ENCODE results near the gene FASLG.

FASLG gene

GRCh38 chr1:172642970-172643369 lies 15.9 kb upstream of the FASLG start:
- H3K4me3 ChIP-seq (ENCODE audit: insufficient read length, low read depth) = no peak overlapping the region
- no peak overlapping the region for H3K9ac ChIP-seq (ENCODE audit: insufficient read length, low read depth)
- H3K27me3 ChIP-seq (ENCODE audit: insufficient read depth, insufficient read length) = no peaks in the 10 kb centered on the region
- no peaks in the 10 kb centered on the region for H3K36me3 ChIP-seq (ENCODE audit: insufficient read depth, insufficient read length, low read length)
- H3K9me3 ChIP-seq (ENCODE audit: insufficient read depth, low read length) = peaks cover 2% of the 10 kb centered on the region; the same call in 1 of the 2 replicates
- no peak for DNase-seq (ENCODE audit: low read depth, low spot score)
- no peak for TF ChIP-seq SUZ12 (IDR thresholded peaks at IDR 0.05; ENCODE audit: extremely low read depth, insufficient read depth, insufficient read length)
- TF ChIP-seq ZNF274 (IDR thresholded peaks at IDR 0.05; ENCODE audit: low read depth, low read length) = no peak
- TF ChIP-seq YY1 (IDR thresholded peaks at IDR 0.05; ENCODE audit: insufficient read depth, insufficient read length) = no peak
- peaks cover 2% of the 10 kb centered on the region for H3K4me1 ChIP-seq (ENCODE audit: insufficient read depth, insufficient read length)

DNA sequence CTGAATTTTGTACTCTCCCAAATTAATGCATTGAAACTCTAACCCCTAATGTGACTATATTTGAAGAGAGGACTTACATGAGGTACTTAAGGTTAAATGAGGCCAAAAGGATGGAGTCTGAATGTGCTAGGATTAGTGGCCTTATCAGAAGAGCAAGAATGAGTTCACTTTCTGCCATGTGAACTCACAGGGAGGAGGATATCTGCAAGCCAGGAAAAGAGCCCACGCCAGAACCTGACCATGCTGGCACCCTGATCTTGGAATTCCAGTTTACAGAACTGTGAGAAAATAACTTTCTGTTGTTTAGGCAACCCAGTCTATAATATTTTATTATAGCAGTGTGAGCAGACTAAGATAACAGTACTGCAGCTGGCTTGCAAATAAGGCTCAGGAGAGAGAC lies 12.2 kb upstream of the FASLG start:
- Histone ChIP-seq H3K27me3 (ENCODE audit: insufficient read depth, insufficient read length) (no peaks in the 10 kb centered on the region), H3K9me3 (ENCODE audit: insufficient read depth, low read length) (no peaks in the 10 kb centered on the region), H3K36me3 (ENCODE audit: insufficient read depth, insufficient read length, low read length) (no peaks in the 10 kb centered on the region), H3K4me1 (ENCODE audit: insufficient read depth, insufficient read length) (no peaks in the 10 kb centered on the region), H3K9ac (ENCODE audit: insufficient read length, low read depth) (no peak overlapping the region), H3K4me3 (ENCODE audit: insufficient read length, low read depth) (no peak overlapping the region)
- TF ChIP-seq ZNF274 (IDR thresholded peaks at IDR 0.05; ENCODE audit: low read depth, low read length) (no peak), YY1 (IDR thresholded peaks at IDR 0.05; ENCODE audit: insufficient read depth, insufficient read length) (no peak), SUZ12 (IDR thresholded peaks at IDR 0.05; ENCODE audit: extremely low read depth, insufficient read depth, insufficient read length) (no peak)
- no peak for DNase-seq (ENCODE audit: low read depth, low spot score)

- no peak for TF ChIP-seq SUZ12 (IDR thresholded peaks at IDR 0.05; ENCODE audit: extremely low read depth, insufficient read depth, insufficient read length)
- no peak for TF ChIP-seq YY1 (IDR thresholded peaks at IDR 0.05; ENCODE audit: insufficient read depth, insufficient read length)
- no peak for TF ChIP-seq ZNF274 (IDR thresholded peaks at IDR 0.05; ENCODE audit: low read depth, low read length)
- Histone ChIP-seq H3K4me1 (ENCODE audit: insufficient read depth, insufficient read length) (no peaks in the 10 kb centered on the region), H3K27me3 (ENCODE audit: insufficient read depth, insufficient read length) (no peaks in the 10 kb centered on the region), H3K36me3 (ENCODE audit: insufficient read depth, insufficient read length, low read length) (no peaks in the 10 kb centered on the region), H3K9me3 (ENCODE audit: insufficient read depth, low read length) (no peaks in the 10 kb centered on the region), H3K9ac (ENCODE audit: insufficient read length, low read depth) (no peak overlapping the region), H3K4me3 (ENCODE audit: insufficient read length, low read depth) (no peak overlapping the region)
- no peak for DNase-seq (ENCODE audit: low read depth, low spot score)
These were observed 11.8 kb upstream of the FASLG start for GRCh38 chr1:172647110-172647564.

DNA sequence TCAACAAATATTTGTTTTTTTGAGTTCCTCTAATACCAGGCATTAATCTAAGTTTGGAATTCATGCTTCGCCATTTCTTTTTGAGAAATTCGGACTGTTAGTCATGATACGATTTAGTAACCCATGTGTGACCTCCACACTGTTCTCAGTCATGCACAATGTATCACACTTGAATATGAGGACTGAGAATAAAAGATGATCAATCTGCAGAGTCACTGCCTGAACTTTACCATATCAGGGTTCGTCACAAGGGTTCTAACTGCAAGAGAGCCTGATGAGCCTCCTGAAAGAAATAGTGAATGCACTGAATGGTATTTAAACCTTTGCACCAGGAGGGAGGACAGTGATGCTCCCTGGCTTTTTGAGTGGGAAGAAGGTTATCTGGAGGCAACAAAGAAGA lies 10.9 kb upstream of the FASLG start:
- Histone ChIP-seq H3K4me3 (ENCODE audit: insufficient read length, low read depth) (no peak overlapping the region), H3K36me3 (ENCODE audit: insufficient read depth, insufficient read length, low read length) (no peaks in the 10 kb centered on the region), H3K9me3 (ENCODE audit: insufficient read depth, low read length) (no peaks in the 10 kb centered on the region), H3K9ac (ENCODE audit: insufficient read length, low read depth) (no peak overlapping the region), H3K4me1 (ENCODE audit: insufficient read depth, insufficient read length) (no peaks in the 10 kb centered on the region), H3K27me3 (ENCODE audit: insufficient read depth, insufficient read length) (no peaks in the 10 kb centered on the region)
- DNase-seq (ENCODE audit: low read depth, low spot score) = no peak
- TF ChIP-seq SUZ12 (IDR thresholded peaks at IDR 0.05; ENCODE audit: extremely low read depth, insufficient read depth, insufficient read length) = no peak

DNA sequence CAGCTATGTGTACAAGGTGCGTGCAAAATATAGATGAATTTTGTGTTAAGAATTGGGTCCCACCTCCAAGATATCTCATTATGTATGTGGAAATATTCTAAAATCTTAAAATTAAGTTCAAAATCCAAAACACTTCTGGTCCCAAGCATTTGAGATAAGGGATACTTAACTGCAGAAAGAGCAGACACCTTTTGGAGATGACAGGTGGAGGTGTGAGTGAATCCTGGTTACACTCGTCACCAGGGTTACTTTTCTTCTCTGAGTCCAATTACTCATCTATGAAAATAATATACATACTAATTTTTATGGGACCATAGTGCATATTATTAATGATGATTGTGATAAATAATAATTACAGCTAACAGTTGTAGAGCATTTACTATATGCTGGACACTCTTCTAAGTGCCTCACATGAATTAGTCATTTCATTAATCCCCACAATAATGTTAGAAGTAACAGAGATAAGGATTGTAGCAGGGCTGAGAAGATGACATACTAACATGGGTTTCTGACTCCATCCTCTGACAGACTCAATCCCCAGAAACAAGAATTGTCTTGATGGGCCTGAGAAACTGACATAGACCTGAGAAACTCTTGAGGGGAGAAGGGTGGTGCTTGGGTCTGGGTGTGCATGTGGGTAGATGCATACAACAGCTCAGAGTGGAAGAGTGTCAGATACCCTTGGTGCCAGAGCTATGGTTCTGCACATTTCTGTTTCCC lies 8.3 kb upstream of the FASLG start:
- no peak for DNase-seq (ENCODE audit: low read depth, low spot score)
- H3K4me3 ChIP-seq (ENCODE audit: insufficient read length, low read depth) = no peak overlapping the region
- H3K4me1 ChIP-seq (ENCODE audit: insufficient read depth, insufficient read length) = no peaks in the 10 kb centered on the region
- TF ChIP-seq ZNF274 (IDR thresholded peaks at IDR 0.05; ENCODE audit: low read depth, low read length) (no peak), SUZ12 (IDR thresholded peaks at IDR 0.05; ENCODE audit: extremely low read depth, insufficient read depth, insufficient read length) (no peak), YY1 (IDR thresholded peaks at IDR 0.05; ENCODE audit: insufficient read depth, insufficient read length) (no peak)
- no peaks in the 10 kb centered on the region for H3K9me3 ChIP-seq (ENCODE audit: insufficient read depth, low read length)
- H3K27me3 ChIP-seq (ENCODE audit: insufficient read depth, insufficient read length) = no peaks in the 10 kb centered on the region
- H3K9ac ChIP-seq (ENCODE audit: insufficient read length, low read depth) = no peak overlapping the region
- H3K36me3 ChIP-seq (ENCODE audit: insufficient read depth, insufficient read length, low read length) = no peaks in the 10 kb centered on the region

- Histone ChIP-seq H3K27me3 (ENCODE audit: insufficient read depth, insufficient read length) (no peaks in the 10 kb centered on the region), H3K9me3 (ENCODE audit: insufficient read depth, low read length) (no peaks in the 10 kb centered on the region), H3K36me3 (ENCODE audit: insufficient read depth, insufficient read length, low read length) (no peaks in the 10 kb centered on the region), H3K9ac (ENCODE audit: insufficient read length, low read depth) (no peak overlapping the region), H3K4me3 (ENCODE audit: insufficient read length, low read depth) (no peak overlapping the region), H3K4me1 (ENCODE audit: insufficient read depth, insufficient read length) (no peaks in the 10 kb centered on the region)
- TF ChIP-seq YY1 (IDR thresholded peaks at IDR 0.05; ENCODE audit: insufficient read depth, insufficient read length) = no peak
- no peak for TF ChIP-seq ZNF274 (IDR thresholded peaks at IDR 0.05; ENCODE audit: low read depth, low read length)
- TF ChIP-seq SUZ12 (IDR thresholded peaks at IDR 0.05; ENCODE audit: extremely low read depth, insufficient read depth, insufficient read length) = no peak
- no peak for DNase-seq (ENCODE audit: low read depth, low spot score)
These were observed 5.7 kb upstream of the FASLG start for GRCh38 chr1:172653015-172653709.

- Histone ChIP-seq H3K4me3 (ENCODE audit: insufficient read length, low read depth) (no peak overlapping the region), H3K27me3 (ENCODE audit: insufficient read depth, insufficient read length) (no peaks in the 10 kb centered on the region), H3K9ac (ENCODE audit: insufficient read length, low read depth) (no peak overlapping the region), H3K9me3 (ENCODE audit: insufficient read depth, low read length) (no peaks in the 10 kb centered on the region), H3K36me3 (ENCODE audit: insufficient read depth, insufficient read length, low read length) (no peaks in the 10 kb centered on the region), H3K4me1 (ENCODE audit: insufficient read depth, insufficient read length) (no peaks in the 10 kb centered on the region)
- DNase-seq (ENCODE audit: low read depth, low spot score) = no peak
- TF ChIP-seq ZNF274 (IDR thresholded peaks at IDR 0.05; ENCODE audit: low read depth, low read length) (no peak), YY1 (IDR thresholded peaks at IDR 0.05; ENCODE audit: insufficient read depth, insufficient read length) (no peak), SUZ12 (IDR thresholded peaks at IDR 0.05; ENCODE audit: extremely low read depth, insufficient read depth, insufficient read length) (no peak)
These were observed 4.4 kb upstream of the FASLG start for GRCh38 chr1:172654535-172654934.

Data from NT2/D1 (cell line).